Cortex of kidney (tissue), 1 donor: ENCODE measurements around the gene ACACA.

Experiments
- DNase-seq: peaks from one replicate; lab custom pipeline; 2025; lab: John Stamatoyannopoulos, UW

Gene ACACA

GRCh38 chr17:37231887-37232286 lies 174.7 kb downstream of the ACACA start:
- no peak for DNase-seq

DNA sequence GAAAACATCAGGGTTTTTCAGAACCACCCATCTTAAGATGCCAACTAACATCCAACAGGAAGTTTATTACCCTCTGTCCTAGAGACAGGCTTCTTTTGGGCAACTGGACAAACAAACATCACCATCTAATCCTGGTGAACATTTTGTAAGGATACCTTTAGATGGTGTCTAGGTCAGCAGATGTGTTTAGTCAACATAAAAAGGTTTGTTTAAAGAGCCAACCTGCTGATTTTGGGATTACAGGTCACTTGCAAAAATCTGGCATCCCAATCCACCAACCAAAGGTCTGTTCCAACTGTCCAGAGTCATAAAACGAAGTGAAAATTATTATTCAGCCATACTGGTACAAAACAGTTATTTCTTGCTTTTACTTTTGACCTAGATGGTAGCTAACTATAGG lies 176.0 kb downstream of the ACACA start:
- no peak for DNase-seq

DNA sequence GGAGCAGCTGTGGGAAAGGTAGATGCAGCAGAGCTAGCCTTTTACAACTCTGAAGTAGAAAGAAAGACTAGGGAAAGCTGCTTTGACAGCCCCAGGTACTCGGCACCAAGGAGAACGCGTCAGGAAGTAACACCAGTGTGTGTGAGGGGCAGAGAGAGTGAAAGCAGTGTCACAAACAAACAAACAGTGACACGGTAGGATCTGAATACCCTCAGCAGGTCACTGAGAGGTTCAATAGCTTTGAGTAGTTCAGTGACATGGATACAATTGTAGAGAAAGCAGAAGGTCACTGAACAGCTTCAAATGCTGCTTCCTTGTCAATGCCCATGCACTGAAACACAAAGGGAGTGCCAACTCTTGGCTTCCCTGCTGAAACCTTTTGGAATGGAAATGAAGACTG lies 181.2 kb downstream of the ACACA start:
- DNase-seq: no peak

DNA sequence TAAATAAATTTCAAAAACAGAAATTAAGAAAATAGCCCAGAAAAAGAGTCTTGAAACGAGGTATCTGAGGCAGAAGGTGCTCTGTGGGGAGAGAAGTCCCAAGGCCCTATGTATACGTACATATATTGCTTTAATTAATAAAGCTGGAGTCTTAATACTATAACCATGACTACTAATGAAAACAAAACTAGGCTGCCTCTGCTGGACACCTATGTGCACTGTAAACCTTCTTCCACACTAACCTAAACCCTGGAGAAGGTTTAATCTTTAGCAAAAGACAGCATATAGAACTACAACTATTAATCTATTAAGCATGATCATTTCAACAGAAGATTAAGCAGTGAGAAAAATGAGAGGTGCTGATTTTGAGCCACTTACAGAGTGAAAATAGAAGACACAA lies 184.8 kb downstream of the ACACA start:
- no peak for DNase-seq

GRCh38 chr17:37220607-37220953 lies 186.1 kb downstream of the ACACA start:
- no peak for DNase-seq

- DNase-seq: no peak
These were observed 186.6 kb downstream of the ACACA start for GRCh38 chr17:37219876-37220606.

DNA sequence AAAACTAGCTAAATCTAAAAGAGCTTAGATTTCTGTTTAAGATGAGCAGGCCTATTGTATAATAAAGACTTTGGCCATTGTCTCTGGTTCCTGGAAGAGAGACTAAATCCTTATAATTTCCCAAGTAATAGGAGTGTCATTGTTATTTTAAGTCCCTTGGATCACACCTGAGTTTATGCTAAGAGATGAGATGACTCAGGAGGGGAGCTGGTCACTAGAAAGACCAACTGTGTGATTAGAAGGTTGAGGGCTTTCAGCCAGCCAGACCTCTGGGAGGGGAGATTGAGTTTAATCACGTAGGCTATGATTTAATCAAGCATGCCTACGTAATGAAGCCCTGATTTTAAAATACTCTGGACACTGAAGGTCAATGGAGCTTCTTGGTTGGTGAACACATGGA lies 187.8 kb downstream of the ACACA start:
- no peak for DNase-seq

GRCh38 chr17:37214416-37214815 lies 192.2 kb downstream of the ACACA start:
- DNase-seq: no peak

DNA sequence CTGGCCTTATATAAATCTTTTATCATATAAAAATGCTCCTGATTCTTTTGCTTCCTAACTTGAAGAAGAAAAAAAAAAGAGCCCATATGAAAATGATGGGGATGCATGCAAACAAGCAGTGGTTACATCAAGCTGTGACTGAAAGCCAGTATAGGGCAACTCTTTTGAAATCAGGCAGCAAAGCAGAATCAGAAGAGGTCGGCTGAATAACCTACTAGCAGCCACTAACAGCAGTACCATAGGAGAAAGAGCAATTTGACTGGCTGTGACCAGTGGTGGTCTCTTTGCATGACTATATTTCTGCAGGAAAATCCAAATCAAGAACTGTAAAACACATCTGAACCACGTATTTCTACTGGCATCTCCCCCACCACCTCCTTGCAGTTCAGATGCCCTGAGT lies 192.7 kb downstream of the ACACA start:
- DNase-seq: no peak

- DNase-seq: no peak
These were observed 194.5 kb downstream of the ACACA start for GRCh38 chr17:37212179-37212578.

GRCh38 chr17:37211136-37211535 lies 195.5 kb downstream of the ACACA start:
- DNase-seq: no peak

GRCh38 chr17:37207103-37207502 lies 199.5 kb downstream of the ACACA start:
- DNase-seq: no peak

DNA sequence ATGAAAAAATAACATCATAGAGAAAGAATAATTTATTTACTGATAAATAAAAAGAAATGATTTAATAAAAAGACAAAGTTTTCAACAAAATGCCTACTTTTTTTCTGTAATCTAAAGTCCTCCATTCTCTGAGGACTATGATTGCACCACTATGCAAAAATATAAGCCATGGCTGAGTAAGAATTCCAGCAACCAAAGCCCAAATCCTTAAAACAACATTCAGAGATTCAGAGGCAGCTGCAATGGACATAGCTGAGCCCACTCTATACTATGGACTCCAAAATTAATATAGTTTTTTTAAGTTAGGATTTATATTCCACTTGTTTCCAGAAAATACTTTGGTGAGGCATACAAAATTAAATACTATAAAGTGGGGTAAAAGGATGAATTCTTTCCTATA lies 200.3 kb downstream of the ACACA start:
- no peak for DNase-seq

DNA sequence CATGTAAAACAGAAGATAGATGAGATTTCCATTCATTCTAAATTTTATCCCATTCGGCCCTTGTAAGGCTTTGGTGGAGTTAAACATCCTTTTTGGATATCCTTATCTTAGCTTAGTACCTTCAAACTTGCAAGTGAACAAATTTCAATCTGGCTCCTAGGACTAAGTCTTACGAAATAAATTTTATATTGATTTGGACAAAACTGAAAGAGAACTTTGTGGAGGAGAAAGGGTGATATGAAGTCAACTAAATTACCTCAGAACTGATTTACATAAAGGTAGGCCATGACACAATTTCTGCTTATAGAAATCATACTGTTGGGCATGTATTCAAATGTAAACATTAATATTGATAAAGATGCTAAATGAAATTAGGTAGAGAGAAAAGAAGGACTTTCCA lies 206.1 kb downstream of the ACACA start:
- DNase-seq: no peak

DNA sequence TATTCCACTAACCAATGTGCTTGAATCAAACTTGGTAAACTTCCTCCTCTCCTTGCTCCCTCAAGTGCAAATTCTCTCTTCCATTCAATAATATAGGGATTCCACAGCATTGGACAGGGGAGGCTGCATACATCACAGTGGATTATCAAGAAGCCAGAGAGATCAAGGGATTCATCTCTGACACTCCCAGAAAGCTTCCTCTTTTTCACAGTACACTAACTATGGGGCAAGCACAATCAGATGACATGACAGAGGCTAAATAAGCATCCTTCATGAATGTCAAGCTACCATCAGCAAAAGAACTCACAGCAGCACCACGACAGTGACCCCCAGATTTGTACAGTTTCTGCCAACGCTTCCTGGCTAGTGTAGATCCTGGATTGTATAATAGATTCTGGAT lies 209.3 kb downstream of the ACACA start:
- no peak for DNase-seq

DNA sequence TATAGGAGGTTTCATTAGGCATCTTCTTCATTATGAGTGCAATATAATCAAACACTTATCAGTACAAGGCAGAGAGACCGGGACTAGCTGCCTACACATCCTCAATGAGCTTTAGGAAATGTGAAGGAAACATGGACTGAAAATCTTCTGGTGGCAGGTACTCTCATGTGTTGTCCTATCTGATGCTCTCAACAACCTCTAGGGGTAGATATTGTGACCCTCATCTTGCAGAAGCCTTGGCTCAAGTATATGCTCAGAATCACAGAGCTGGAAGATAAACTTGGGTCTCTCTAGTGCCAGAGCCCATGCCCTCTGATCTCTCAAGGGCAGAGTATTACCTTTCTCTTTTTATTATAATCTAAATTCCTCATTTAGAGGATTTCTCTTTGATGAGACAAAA lies 212.4 kb downstream of the ACACA start:
- DNase-seq: no peak

- DNase-seq: no peak
These were observed 215.4 kb downstream of the ACACA start for GRCh38 chr17:37191219-37191618.

GRCh38 chr17:37190493-37190892 lies 216.1 kb downstream of the ACACA start:
- no peak for DNase-seq

DNA sequence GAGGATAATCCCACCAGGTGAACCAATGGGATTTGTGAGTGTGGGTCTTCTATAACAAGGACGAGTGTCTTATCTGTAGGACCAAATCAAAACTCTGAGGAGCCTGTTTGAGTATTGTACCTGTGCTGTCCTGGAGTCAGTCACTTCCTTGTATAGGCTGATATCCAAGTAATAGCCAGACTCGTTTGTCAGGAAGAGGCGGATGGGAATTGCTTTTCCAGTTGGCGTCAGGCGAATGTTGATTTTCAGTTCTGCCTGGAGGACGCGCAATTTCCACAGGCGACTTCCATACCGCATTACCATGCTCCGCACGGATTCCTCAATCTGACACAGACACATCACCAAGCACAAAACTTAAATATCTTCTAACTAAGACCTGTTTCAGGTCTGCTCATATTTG lies 218.5 kb downstream of the ACACA start:
- DNase-seq: no peak

- DNase-seq: no peak
These were observed 219.4 kb downstream of the ACACA start for GRCh38 chr17:37187262-37187661.

GRCh38 chr17:37182786-37183465 lies 223.7 kb downstream of the ACACA start:
- no peak for DNase-seq

GRCh38 chr17:37180376-37180775 lies 226.3 kb downstream of the ACACA start:
- no peak for DNase-seq

GRCh38 chr17:37179893-37180292 lies 226.7 kb downstream of the ACACA start:
- no peak for DNase-seq

DNA sequence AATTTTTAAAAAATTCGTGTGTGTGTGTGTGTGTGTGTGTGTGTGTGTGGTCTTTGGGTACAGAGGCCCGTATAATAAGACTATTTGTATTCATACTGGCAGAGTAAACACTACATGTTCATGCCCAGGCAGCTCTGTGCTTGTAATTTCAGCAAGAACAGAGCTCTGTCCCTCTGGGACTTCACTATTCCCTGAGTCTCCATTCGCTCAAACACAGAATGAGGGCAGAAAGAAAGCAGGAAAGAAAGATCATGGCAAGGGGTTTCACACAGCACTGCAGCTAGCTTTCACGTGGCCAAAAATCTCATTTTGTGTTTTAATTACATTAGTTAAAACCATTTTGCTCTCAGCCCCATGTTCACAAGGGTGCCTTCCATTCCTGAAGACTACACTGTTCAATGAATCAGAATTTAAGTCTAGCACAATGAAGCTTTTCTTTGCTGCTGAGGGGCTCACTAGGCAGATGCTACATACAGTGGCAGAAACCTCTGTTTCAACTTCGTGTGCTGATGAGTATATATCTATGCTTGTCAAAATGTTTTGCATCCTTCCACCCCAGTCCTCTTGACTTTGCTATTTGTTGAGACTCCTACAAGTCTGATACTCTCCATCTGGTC lies 229.3 kb downstream of the ACACA start:
- no peak for DNase-seq
